Thyroid gland (tissue), 4 donors: ENCODE results near the gene AP3S2. TPM values are rescaled to one million over a fixed set of nuclear protein-coding genes. Genes with fewer than 3 reads are reported as not detected.

ENCODE experiments used
- DNase-seq, 2 donors: peaks; one replicate each; pipeline ENCODE4 v3.0.0-alpha.2; 2019
- H3K27ac ChIP-seq, 3 donors: fragments of 200-600 bp; sonication (generic); 1 replicate in 2 of 3; 2 replicates in 1 of 3; pipeline ENCODE4 v1.5.1; 2016 to 2019; ENCODE audit warnings: mild to moderate bottlenecking in 1 of 3, moderate library complexity in 1 of 3
- H3K27me3 ChIP-seq: fragments of 200-600 bp; sonication (generic); one replicate; pipeline ENCODE4 v1.5.1; 2019
- H3K36me3 ChIP-seq, 2 donors: fragments of 200-600 bp; sonication (generic); one replicate each; pipeline ENCODE4 v1.5.1; 2016 to 2019
- H3K4me1 ChIP-seq, 2 donors: fragments of 200-600 bp; sonication (generic); one replicate each; pipeline ENCODE4 v1.5.1; 2017 to 2019
- H3K4me3 ChIP-seq, 3 donors: fragments of 200-600 bp; sonication (generic); replicated peaks in 1 of 3; 1 replicate in 2 of 3; 2 replicates in 1 of 3; pipeline ENCODE4 v1.5.1; 2016; ENCODE audit warnings: mild to moderate bottlenecking in 1 of 3
- H3K9me3 ChIP-seq: fragments of 200-600 bp; sonication (generic); one replicate; pipeline ENCODE4 v1.5.1; 2017
- CTCF ChIP-seq, 6 experiments: fragments of 200-600 bp in 3 of 6; fragments of 450-650 bp in 3 of 6; sonication (generic) in 3 of 6; IDR thresholded peaks; one replicate each; pipeline ENCODE4 v1.5.1; 2016 to 2019; ENCODE audit warnings: antibody characterized with exemption in 6 of 6, mild to moderate bottlenecking in 2 of 6, inconsistent platforms in 1 of 6, moderate library complexity in 1 of 6
- POLR2A ChIP-seq, 2 donors: fragments of 450-650 bp; IDR thresholded peaks; one replicate each; pipeline ENCODE4 v1.6.1; 2017; ENCODE audit warnings: antibody characterized with exemption in 2 of 2, mild to moderate bottlenecking in 2 of 2, moderate library complexity in 1 of 2
- WGBS, 2 donors: methylation state at CpG; one replicate each; pipeline ENCODE4 v1.1.5; 2017; 5-methylcytosine and 5-hydroxymethylcytosine counted together
- intact Hi-C: fragments of 100-400 bp; cut with DNase I; formaldehyde crosslinking; loops from one replicate; pipeline ENCODE4 v1.15.1; 2023
- total RNA-seq, 4 donors: library from RNA; depleted of rRNA; stranded (reverse); fragments of >200 nt; gene quantifications; one replicate each; pipeline ENCODE4 v1.2.3, GENCODE V29; 2016

Gene AP3S2
- total RNA-seq, 4 donors from 2014 or later: 59.6 to 98.6 (median 67.6) TPM

- peaks cover 7 to 18% of the 10 kb centered on the region in 2 donors for H3K4me1 ChIP-seq
- intact Hi-C loops: no loop called here
- no peak for TF ChIP-seq POLR2A (IDR thresholded peaks at IDR 0.05)
- 88 to 94% methylated on average over 12 of the region's 12 CpGs for WGBS, 2 donors
- no peaks in the 10 kb centered on the region for H3K9me3 ChIP-seq
- H3K4me3 ChIP-seq: no peak overlapping the region
- no peak for DNase-seq
- peaks cover 20 to 25% of the 10 kb centered on the region in 2 donors for H3K36me3 ChIP-seq
- no peaks in the 10 kb centered on the region for H3K27me3 ChIP-seq
- H3K27ac ChIP-seq: no peak overlapping the region
Observed at GRCh38 chr15:89830639-89831038, 63.2 kb downstream of the AP3S2 start.

- no peaks in the 10 kb centered on the region for H3K9me3 ChIP-seq
- peaks cover 7 to 18% of the 10 kb centered on the region in 2 donors for H3K4me1 ChIP-seq
- H3K27ac ChIP-seq: no peak overlapping the region
- intact Hi-C loops: no loop called here
- H3K27me3 ChIP-seq: no peaks in the 10 kb centered on the region
- WGBS, 2 donors: 85 to 89% methylated on average over 17 of the region's 17 CpGs
- no peak overlapping the region for H3K4me3 ChIP-seq
- TF ChIP-seq CTCF (IDR thresholded peaks at IDR 0.05): no peak
- no peak for TF ChIP-seq POLR2A (IDR thresholded peaks at IDR 0.05)
- peaks cover 15 to 19% of the 10 kb centered on the region in 2 donors for H3K36me3 ChIP-seq
- DNase-seq: no peak
Observed at GRCh38 chr15:89829616-89830440, 64.0 kb downstream of the AP3S2 start.

GRCh38 chr15:89829161-89829560, 64.6 kb downstream of the AP3S2 start:
- no peak for TF ChIP-seq CTCF (IDR thresholded peaks at IDR 0.05)
- TF ChIP-seq POLR2A (IDR thresholded peaks at IDR 0.05): no peak
- Histone ChIP-seq H3K4me3 (no peak overlapping the region), H3K9me3 (no peaks in the 10 kb centered on the region), H3K36me3 (peaks cover 9 to 13% of the 10 kb centered on the region in 2 donors), H3K4me1 (peaks cover 7 to 18% of the 10 kb centered on the region in 2 donors), H3K27me3 (no peaks in the 10 kb centered on the region), H3K27ac (no peak overlapping the region)
- DNase-seq: no peak
- intact Hi-C loops: no loop called here
- 63 to 87% methylated on average over 7 to 8 of the region's 8 CpGs for WGBS, 2 donors

- TF ChIP-seq POLR2A (IDR thresholded peaks at IDR 0.05) (no peak), CTCF (IDR thresholded peaks at IDR 0.05) (no peak)
- no peaks in the 10 kb centered on the region for H3K27me3 ChIP-seq
- peaks cover 3 to 6% of the 10 kb centered on the region in 2 donors for H3K36me3 ChIP-seq
- intact Hi-C loops: no loop called here
- H3K4me3 ChIP-seq: no peak overlapping the region
- WGBS, 2 donors: 35 to 52% methylated on average over 12 to 13 of the region's 17 CpGs
- DNase-seq: peak; percentile 54 to 62
- peak overlapping the region; percentile 12 to 43 (median 22) for H3K27ac ChIP-seq
- H3K4me1 ChIP-seq: peaks cover 7 to 18% of the 10 kb centered on the region in 2 donors
- H3K9me3 ChIP-seq: no peaks in the 10 kb centered on the region
Observed at GRCh38 chr15:89828281-89829145, 65.3 kb downstream of the AP3S2 start.

GRCh38 chr15:89827829-89828228, 66.0 kb downstream of the AP3S2 start:
- Histone ChIP-seq H3K27ac (peak overlapping the region in 2 of 3 donors; percentile 22 to 43), H3K27me3 (no peaks in the 10 kb centered on the region), H3K9me3 (no peaks in the 10 kb centered on the region), H3K4me3 (no peak overlapping the region), H3K36me3 (no peaks in the 10 kb centered on the region), H3K4me1 (peaks cover 7 to 18% of the 10 kb centered on the region in 2 donors)
- TF ChIP-seq POLR2A (IDR thresholded peaks at IDR 0.05) (no peak), CTCF (IDR thresholded peaks at IDR 0.05) (no peak)
- WGBS, 2 donors: 89 to 90% methylated on average over 4 of the region's 4 CpGs
- intact Hi-C loops: no loop called here
- DNase-seq: no peak
